Left ventricle myocardium inferior (tissue), 1 donor: ENCODE results near the gene AFAP1. TPM values are rescaled to one million over a fixed set of nuclear protein-coding genes. Genes with fewer than 3 reads are reported as not detected.
"Not testable (repeated sequence)": the region's sequence is repeated elsewhere in the genome, so short reads cannot be mapped to it uniquely, and the experiment has no call there.

Experiments
- DNase-seq: peaks from one replicate; pipeline ENCODE4 v3.0.0-alpha.2; 2020
- H3K27ac ChIP-seq: fragments of 200-600 bp; replicated peaks from 2 replicates; pipeline ENCODE4 v1.8.0; 2021
- H3K27me3 ChIP-seq: fragments of 200-600 bp; 2 replicates; pipeline ENCODE4 v1.8.0; 2021; ENCODE audit warnings: low read depth
- H3K36me3 ChIP-seq: fragments of 200-600 bp; 2 replicates; pipeline ENCODE4 v1.8.0; 2021
- H3K4me1 ChIP-seq: fragments of 200-600 bp; 2 replicates; pipeline ENCODE4 v1.8.0; 2021
- H3K4me3 ChIP-seq: fragments of 200-600 bp; 2 replicates; pipeline ENCODE4 v1.8.0; 2021; ENCODE audit warnings: mild to moderate bottlenecking, moderate library complexity
- H3K9me3 ChIP-seq: fragments of 200-600 bp; replicated peaks from 2 replicates; pipeline ENCODE4 v1.8.0; 2021
- intact Hi-C: fragments of 100-400 bp; cut with micrococcal nuclease; formaldehyde crosslinking; loops from one replicate; pipeline ENCODE4 v1.11.0; 2022
- total RNA-seq: library from RNA; stranded (reverse); fragmentation: NEBNext Ultra II Directional; extraction: Animal tissue kit (Norgen Biotek cat#: 25700); gene quantifications from one replicate; pipeline ENCODE4 v1.2.1, GENCODE V29; 2021
- TF ChIP-seq, protein P1 (sequence below): fragments of 200-600 bp; IDR thresholded peaks from 2 replicates; pipeline ENCODE4 v1.8.0; 2021; ENCODE audit warnings: antibody characterized with exemption, mild to moderate bottlenecking, borderline replicate concordance
- donor health status: DM: no; HTN: yes; CAD: no; lungs with severe emphysema.

AFAP1 gene
- total RNA-seq, 1 donor from 2014 or later = 6.8 TPM

DNA sequence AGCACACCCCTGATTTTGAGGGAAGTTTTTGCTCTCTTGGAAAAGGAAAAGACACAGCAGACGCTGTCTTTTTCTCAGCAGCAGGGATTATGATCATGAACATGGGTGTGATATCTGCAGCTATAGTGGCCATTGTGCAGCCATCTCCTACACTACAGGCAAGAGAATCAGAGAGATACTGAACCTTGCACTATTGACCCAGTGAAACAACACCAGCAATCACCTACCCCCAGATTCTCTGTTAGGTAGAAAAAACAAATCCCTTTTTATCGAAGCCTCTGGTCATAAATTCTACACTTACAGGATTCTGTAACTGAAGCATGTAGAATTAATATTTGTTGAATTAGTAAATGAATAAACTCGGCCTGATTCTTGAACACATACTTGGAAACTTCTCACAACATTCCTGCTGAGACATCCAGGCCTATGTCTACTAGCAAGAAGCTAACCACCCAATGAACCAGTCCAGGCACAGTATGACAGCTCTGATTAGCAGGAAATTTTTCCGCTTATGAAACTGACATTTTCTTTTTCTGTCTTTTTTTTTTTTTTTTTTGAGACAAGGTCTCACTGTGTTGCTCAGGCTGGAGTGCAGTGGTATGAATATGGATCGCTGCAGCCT lies 5.0 kb upstream of the AFAP1 start:
- peaks cover 15% of the 10 kb centered on the region for H3K4me1 ChIP-seq
- no peak overlapping the region for H3K4me3 ChIP-seq
- TF ChIP-seq, protein P1, sequence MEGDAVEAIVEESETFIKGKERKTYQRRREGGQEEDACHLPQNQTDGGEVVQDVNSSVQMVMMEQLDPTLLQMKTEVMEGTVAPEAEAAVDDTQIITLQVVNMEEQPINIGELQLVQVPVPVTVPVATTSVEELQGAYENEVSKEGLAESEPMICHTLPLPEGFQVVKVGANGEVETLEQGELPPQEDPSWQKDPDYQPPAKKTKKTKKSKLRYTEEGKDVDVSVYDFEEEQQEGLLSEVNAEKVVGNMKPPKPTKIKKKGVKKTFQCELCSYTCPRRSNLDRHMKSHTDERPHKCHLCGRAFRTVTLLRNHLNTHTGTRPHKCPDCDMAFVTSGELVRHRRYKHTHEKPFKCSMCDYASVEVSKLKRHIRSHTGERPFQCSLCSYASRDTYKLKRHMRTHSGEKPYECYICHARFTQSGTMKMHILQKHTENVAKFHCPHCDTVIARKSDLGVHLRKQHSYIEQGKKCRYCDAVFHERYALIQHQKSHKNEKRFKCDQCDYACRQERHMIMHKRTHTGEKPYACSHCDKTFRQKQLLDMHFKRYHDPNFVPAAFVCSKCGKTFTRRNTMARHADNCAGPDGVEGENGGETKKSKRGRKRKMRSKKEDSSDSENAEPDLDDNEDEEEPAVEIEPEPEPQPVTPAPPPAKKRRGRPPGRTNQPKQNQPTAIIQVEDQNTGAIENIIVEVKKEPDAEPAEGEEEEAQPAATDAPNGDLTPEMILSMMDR = no peak
- no peaks in the 10 kb centered on the region for H3K36me3 ChIP-seq
- no peaks in the 10 kb centered on the region for H3K27me3 ChIP-seq
- H3K27ac ChIP-seq = no peak overlapping the region
- H3K9me3 ChIP-seq = no peaks in the 10 kb centered on the region
- DNase-seq = no peak
- intact Hi-C loops = no loop called here

DNA sequence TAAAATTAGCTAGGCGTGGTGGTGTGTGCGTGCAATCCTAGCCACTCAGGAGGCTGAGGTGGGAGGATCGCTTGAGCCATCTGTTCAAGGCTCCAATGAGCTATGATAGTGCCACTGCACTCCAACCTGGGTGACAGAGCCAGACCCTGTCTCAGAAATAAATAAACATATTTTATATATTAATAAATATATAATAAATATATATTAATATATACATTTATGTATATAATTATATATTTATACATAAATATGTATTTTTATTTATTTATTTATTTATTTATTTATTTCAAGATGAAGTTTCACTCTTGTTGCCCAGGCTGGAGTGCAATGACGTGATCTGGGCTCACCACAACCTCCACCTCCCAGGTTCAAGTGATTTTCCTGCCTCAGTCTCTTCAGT lies 4.0 kb upstream of the AFAP1 start:
- intact Hi-C loops = not testable (repeated sequence)

DNA sequence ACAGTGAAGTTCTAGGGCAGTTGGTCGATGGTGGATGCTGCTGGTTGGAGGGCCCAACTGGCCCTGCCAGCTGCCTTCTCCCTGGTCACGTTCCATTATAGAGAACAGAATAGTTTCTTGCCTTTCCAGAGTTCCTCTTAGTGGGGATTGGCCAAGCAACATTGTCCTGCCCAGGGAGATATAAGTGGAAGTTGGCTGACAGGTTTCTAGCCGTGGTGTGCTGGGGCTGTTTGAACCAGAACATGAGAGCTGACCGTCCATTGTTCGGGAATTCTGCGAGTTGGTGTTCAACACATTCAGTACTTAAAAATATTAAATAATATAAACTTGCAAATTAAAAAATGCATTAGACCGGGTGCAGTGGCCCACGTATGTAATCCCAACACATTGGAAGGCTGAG lies 3.5 kb upstream of the AFAP1 start:
- H3K4me3 ChIP-seq = no peak overlapping the region
- TF ChIP-seq, protein P1 = no peak
- H3K36me3 ChIP-seq = no peaks in the 10 kb centered on the region
- peaks cover 18% of the 10 kb centered on the region for H3K4me1 ChIP-seq
- intact Hi-C loops = no loop called here
- H3K27me3 ChIP-seq = peaks cover 10% of the 10 kb centered on the region
- no peak overlapping the region for H3K27ac ChIP-seq
- H3K9me3 ChIP-seq = no peaks in the 10 kb centered on the region
- DNase-seq = no peak

More for the DNA sequence above, 4.0 kb upstream of the AFAP1 start:
- not testable (repeated sequence) for DNase-seq, H3K36me3 ChIP-seq, H3K27me3 ChIP-seq, H3K9me3 ChIP-seq, H3K27ac ChIP-seq, H3K4me3 ChIP-seq
- H3K4me1 ChIP-seq = peaks cover 18% of the 10 kb centered on the region

DNA sequence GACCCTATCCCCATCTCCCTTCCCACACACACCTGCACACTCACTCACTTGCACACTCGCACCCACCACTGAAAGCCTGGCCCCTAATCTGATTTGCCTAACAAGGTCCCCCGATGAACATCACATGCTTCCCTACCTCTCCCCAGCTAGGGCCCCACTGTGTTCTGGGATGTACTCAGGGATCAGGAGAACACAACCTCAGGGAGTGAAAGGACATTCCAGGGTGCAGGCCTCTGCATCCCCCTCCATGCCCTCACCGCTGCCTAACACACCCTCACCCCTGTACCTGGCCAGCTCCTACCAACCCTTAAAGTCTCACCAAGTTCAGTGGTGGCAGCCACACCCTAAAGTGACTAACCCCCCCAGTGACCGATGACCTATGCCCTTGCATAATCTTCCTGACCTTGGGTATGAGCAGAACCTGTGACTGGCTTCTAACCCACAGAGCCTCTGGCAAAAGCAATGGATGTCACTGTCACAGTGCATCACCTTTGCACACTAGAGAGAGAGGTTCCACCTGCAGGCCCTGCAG lies 2.4 kb upstream of the AFAP1 start:
- Histone ChIP-seq H3K9me3 (no peaks in the 10 kb centered on the region), H3K4me1 (peaks cover 28% of the 10 kb centered on the region), H3K4me3 (no peak overlapping the region), H3K27ac (no peak overlapping the region), H3K36me3 (no peaks in the 10 kb centered on the region), H3K27me3 (peaks cover 10% of the 10 kb centered on the region)
- TF ChIP-seq, protein P1 = no peak
- no peak for DNase-seq
- intact Hi-C loops = no loop called here

DNA sequence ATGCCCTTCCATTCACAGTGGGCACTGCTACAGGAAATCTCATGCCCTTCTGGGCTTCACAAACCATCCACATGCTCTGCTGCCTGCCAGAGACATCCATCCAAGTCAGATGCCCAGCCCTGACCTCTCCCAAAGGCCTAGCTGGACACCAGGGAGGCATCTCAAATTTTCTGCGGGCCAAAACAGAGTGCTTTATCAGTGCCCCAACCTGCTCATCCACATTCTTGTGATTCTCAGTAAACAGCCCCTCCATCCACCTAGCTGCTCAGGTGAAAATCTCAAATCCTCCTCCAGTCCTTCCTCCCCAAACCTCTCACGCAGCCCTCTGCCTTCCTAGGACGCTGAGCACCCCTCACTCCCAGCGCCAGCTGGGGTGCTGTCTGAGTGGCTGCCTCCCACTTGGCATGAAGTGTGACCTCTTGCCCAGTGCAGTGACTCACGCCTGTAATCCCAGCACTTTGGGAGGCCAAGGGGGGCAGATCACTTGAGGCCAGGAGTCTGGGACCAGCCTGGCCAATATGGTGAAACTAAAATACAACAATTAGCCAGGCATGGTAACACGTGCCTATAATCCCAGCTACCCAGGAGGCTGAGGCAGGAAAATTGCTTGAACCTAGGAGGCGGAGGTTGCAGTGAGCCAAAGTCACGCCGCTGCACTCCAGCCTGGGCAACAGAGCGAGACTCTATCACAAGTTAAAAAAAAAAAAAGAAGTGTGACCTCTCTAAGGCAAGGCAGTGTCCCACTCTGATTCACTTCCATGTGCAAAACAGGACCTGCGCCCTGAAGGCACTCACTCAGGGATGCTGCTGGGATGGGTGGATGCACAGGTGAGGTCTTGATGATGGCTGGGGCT lies 1.7 kb upstream of the AFAP1 start:
- intact Hi-C loops = no loop called here
- H3K27me3 ChIP-seq = peaks cover 10% of the 10 kb centered on the region
- H3K4me3 ChIP-seq = no peak overlapping the region
- peaks cover 28% of the 10 kb centered on the region for H3K4me1 ChIP-seq
- H3K27ac ChIP-seq = no peak overlapping the region
- H3K9me3 ChIP-seq = no peaks in the 10 kb centered on the region
- TF ChIP-seq, protein P1 = no peak
- H3K36me3 ChIP-seq = no peaks in the 10 kb centered on the region
- DNase-seq = no peak
